Middle frontal gyrus (tissue), 1 donor: Measurements from ENCODE around the gene SKP1.
"Not testable (repeated sequence)": the region's sequence is repeated elsewhere in the genome, so short reads cannot be mapped to it uniquely, and the experiment has no call there.

ENCODE experiments used
- DNase-seq: peaks from one replicate; pipeline ENCODE4 v3.0.0-alpha.2; 2015; ENCODE audit warnings: low spot score; ENCODE audit errors: extremely low spot score

SKP1 gene

DNA sequence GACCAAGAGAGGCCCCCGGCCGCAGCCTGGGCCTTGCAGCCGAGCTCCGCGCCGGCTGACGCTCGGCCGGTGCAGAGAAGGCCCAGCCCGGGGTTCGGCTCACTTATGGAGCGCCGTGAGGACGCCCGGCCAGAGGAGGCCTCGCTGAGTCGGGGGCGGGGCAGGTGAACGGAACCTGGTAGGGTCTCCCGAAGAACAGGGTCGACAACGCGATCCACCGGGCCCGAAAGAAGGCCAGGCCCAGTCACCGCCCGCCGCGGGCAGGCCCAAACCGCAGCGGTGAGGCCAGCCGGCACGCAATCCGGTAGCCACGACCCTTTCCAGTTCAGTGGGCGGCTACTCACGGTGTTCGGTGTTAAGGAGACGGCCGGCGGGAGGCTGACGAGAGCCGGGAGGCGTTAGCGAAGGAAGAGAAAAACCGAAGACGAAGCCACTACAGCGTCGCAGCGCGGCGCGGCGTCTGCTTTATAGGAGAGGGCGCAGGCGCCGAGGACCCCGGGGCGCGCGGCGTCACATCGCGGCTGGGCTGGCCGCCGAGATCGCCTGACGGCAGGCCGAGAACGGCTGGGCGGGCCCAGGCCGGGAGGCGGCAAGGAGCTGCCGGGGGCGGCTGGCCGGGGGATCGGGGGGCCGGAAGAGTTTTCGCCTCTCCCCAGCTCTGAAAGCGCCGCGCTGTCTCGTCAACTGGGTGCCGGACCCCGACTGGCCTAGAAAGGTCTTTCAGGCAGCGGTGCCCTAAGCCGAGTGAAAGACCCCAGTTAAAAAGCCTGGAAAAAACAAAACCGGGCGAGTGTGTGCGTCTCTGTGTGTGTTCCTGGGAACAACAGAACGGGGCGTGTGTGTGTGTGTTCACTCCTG lies at the start of gene SKP1:
Gene SKP1, minus strand, starts transcription at position 440 of the 858 bp plus-strand sequence. CDS start 2,928 bp downstream, outside the sequence.
- DNase-seq = peak; percentile 70

GRCh38 chr5:134225780-134226440 lies 49.2 kb upstream of the SKP1 start, which contains the start of gene PPP2CA:
Gene PPP2CA (minus strand): TSS chr5:134226073. CDS start chr5:134225861, 212 bp downstream.
- DNase-seq = peak; percentile 95

DNA sequence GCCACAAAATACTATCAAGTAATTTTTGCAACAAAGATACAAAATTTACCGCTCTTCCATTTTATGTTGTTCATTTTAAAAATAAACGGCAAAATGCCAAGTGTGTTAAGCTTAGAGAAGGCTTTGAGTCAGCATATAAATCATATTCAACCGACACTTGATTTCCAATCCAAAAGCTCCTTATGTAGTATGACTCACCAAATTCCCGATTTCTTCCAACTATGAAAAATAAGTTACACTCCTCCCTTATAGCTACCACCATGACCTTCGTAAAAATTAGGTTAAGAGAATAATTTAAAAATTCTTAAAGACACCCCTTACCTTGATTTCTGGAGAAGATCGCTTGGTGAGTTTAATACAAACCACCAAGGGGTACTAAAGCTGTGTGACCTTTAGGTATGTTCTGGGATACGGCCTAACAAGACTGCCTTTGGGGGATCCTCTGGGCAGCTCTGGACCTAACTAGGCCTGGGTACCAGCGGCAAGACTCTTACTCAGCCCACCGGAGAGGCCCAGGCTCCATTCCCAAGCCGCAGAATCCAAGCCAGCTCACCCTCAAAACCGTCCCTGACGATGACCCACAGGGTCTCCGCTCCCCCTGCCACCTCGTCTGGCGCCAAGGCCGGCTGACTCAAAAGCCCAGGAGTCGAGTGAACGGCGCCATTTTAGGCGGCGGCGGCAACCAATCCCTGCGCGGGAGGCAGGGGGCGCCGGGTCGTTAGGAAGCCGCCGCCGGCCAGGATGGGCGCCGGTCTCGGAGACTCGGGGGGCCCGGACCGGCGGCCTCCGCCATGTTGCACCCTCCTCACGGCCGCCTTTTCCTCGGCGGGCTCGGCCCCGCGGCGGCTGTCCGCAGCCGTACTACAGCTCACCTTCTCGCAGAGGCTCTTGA lies 48.4 kb upstream of the SKP1 start:
- DNase-seq = no peak

DNA sequence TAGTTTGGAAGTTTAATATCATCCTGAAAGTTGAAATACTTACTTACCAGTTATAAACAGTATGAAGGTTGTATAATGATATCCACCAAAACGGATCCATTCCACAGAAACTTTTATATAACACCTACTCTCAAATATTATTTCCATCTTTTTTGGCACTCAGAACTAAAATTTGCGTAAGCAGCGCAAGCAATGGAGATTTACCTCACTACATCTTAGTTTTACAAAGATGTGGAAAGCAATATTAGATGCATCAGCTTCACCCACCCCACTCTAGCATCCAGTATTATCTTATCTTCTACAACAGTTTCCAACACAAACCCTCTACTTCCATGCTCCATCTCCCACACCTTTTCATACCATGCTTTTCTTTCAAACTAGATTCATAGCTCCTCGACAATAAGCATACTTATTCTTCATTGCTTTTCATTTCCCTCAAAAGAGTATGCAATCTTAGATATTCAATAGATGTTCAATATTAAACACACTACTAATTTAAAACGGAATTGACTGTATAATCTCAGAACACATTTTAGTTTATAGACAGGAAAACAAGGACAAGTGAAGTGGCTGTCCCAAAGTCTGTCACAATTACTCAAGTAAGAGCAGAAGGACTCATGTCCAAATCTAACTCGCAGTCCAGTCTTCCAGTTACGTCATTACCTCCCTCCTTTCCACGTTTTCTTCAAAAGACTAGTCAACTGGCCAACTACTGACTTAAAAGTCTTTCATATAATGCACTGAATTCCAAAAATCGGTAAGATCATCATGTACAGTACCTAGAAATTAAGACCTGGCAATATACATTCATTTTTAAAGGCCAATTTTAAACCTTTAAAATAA lies 46.9 kb upstream of the SKP1 start:
- DNase-seq = no peak

DNA sequence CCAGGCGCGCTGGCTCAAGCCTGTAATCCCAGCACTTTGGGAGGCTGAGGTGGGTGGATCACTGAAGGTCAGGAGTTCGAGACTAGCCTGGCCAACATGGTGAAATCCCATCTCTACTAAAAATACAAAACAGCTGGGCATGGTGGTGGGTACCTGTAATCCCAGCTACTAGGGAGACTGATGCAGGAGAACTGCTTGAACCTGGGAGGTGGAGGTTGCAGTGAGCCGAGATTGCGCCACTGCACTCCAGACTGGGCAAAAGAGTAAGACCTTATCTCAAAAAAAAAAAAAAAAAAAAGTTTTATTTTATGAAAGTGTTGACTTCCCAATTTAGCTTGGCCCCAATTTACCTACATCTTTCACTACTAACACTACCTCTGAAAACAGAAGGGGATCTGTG lies 44.9 kb upstream of the SKP1 start:
- DNase-seq = not testable (repeated sequence)

GRCh38 chr5:134215757-134216156 lies 39.0 kb upstream of the SKP1 start:
- no peak for DNase-seq

- not testable (repeated sequence) for DNase-seq
These were observed 34.7 kb upstream of the SKP1 start for GRCh38 chr5:134211263-134212031.

- DNase-seq = no peak
These were observed 32.9 kb upstream of the SKP1 start for GRCh38 chr5:134209477-134210245.

- no peak for DNase-seq
These were observed 30.9 kb upstream of the SKP1 start for GRCh38 chr5:134207696-134208095.

DNA sequence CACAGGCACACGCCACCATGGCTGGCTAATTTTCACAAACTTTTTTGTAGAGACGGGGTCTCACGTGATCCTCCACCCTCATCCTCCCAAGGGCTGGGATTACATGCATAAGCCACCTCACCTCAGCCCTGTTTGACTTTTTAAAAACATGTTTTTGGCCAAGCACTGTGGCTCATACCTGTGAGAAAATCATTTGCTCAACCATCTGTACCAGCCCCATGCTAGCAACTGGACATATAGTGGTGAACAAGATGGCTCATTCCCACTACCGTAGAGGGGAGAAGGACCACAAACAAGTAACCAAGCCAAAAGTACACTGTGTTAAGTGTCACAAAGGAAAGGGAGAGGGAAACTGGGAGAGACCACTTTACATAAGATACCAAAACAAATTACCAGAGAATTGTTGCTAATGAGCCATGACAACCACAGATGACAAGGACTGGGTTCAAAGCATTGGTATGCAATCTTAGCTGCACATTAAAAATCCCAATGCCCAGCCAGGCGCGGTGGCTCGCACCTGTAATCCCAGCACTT lies 29.9 kb upstream of the SKP1 start:
- DNase-seq = no peak

DNA sequence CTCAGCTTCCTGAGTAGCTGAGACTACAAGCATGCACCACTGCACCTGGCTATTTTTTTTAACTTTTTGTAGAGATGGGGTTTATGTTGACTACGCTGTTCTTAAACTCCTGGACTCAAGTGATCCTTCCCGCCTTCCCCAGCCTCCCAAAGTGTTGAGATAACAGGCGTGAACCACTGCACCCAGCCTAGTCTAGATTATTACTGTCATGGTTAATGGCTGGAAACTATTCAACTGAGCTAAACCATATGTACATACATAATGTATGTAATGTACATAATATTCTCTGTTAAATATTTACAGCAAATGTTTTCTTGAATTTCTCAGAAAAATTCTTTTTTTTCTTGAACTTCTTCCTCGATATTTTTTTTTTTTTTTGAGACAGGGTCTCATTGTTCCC lies 27.8 kb upstream of the SKP1 start:
- no peak for DNase-seq

DNA sequence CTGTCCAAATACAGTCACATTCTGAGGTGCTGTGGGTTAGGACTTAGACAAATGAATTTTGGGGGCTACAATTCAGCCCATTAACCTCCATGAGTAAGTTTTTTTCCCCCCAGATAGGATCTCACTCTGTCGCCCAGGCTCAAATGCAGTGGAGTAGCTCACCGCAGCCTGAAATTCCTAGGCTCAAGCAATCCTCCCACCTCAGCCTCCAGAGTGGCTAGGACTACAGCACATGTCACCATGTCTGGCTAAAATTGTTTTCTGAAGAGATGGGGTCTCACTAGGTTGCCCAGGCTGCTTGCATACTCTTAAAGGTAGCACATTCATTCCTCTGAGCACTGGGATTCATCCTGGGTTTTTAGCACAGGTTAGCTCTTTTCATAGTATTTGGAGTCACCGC lies 26.9 kb upstream of the SKP1 start:
- no peak for DNase-seq

- DNase-seq = no peak
These were observed 18.9 kb upstream of the SKP1 start for GRCh38 chr5:134195666-134196065.

DNA sequence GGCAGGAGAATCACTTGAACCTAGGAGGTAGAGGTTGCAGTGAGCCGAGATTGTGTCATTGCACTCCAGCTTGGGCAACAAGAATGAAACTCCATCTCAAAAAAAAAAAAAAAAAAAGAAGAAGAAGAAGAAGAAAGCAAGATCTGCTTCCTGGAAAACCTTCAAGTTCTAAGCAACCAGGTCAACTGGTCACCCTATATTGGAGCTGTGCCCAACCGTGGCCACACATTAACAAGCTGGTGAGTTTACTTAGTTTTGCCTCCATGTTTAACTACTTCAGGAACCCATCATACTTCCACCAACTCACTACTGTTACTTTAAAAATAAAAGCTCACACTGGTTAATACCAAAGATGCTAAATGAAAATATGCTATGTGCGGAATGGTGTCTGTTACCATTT lies 12.3 kb upstream of the SKP1 start:
- DNase-seq = no peak

DNA sequence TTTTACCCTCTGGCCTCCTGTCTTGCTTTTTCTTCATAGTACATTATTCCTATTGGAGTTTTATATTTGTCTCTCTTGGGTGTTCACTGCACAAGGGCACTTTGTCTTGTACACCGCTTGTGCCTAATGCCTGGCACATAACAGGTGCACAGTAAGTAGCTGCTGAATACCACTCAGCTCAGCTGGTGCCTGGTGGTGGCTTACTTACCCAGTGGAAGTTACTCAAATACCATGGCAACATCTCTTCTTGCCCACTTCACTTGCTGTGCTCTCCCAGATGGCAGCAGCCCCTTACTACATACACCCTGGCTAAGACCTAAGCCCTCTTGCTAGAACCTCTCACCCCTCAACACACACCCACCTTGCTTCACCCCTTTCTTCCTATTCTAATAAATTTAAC lies 11.3 kb upstream of the SKP1 start:
- no peak for DNase-seq

DNA sequence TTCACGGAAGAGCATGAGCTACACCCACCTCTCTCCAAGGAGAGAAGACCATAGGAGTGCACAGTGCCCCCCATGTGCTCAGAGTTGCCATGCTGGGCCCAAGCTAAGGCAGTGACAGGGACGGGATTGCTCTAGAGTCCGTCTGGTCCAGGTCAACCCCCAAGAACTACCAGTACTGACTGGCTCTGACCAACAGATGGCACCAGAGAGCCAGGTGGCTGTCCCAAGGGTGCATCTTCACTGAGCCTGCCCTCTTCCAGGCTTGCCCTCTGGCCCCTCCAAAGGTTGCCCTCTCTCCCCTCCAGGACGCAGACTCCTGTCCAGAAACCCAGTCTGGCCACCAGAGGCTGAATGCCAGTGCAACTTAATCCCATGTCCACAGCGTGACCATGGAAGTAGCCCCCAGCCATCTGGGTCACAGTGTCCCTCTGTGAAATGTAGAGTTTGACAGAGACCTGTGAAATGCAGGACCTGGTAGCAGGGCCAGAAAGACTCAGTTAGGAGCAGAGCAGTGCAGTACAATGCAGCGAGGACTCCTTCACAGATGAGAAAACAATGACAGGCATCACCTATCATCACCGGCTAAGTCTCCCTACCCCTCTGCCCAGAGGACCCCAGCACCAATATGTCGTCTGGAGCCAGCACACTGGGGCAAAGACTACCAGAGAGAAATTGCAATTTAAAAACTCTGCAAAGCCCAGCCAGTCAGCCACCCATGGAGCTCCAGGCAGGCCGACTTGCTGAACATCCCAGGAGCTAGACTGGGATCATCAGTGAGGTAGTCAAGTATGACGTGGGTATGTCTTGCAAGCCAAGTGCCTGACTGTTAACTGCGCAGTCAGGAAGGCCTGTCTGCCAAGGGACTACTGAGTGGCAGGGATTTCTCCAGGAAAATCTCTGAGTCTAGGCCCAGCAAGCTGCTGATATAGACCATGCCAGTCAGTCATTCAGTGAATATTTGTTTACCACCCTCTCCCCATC lies 7.7 kb upstream of the SKP1 start:
- no peak for DNase-seq

GRCh38 chr5:134183481-134183880 lies 6.7 kb upstream of the SKP1 start:
- no peak for DNase-seq

DNA sequence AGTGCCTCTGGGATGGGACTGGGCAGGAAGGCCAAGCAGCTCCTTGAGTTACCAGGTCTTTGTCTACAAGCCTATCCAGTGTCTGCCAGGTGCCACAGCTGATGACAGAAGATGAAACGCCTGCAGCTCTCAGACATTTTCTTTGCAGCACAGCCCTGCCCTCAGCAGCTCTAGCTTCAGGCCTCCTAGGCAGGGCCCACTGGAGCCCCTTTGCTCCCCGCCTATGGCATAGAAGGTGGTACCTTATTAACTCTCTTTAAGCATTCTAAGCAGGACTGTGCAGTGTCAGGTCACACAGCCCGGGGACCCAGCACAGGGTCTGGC lies 1.3 kb upstream of the SKP1 start:
- DNase-seq = no peak
